GM19397 (cell line): Measurements from ENCODE around the gene ADAMTS2.

Experiments used
- ATAC-seq: cut with Tn5 transposase; IDR thresholded peaks from one replicate; pipeline ENCODE4 v1.9.1; 2021; ENCODE audit warnings: mild to moderate bottlenecking, moderate library complexity; ENCODE audit not compliant: unreplicated experiment

Gene ADAMTS2

DNA sequence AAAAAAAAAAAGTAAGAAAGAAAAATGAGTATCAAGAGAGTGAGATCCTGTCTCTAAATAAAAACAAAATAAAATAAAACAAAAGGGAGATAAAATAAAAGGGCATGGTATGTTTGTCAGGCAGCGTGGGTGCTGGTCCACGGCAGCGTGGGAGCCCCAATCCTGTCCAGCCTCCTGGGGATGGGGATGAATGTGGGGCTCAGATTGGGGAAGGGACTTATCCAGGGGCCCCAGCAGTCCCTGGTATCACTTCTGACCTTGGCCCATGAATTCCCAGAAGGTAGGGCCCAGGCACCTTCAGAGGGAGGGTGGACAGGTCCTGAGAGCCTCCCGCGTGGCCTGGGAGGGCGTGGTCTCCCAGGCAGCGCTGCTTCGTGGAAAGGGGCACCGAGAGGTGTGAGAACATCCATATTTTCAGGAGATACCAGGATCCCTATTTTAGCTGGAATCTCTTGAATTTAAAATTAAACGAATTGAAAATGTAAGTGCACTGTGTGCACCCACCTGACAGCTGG lies 213.9 kb downstream of the ADAMTS2 start:
- ATAC-seq: no peak

DNA sequence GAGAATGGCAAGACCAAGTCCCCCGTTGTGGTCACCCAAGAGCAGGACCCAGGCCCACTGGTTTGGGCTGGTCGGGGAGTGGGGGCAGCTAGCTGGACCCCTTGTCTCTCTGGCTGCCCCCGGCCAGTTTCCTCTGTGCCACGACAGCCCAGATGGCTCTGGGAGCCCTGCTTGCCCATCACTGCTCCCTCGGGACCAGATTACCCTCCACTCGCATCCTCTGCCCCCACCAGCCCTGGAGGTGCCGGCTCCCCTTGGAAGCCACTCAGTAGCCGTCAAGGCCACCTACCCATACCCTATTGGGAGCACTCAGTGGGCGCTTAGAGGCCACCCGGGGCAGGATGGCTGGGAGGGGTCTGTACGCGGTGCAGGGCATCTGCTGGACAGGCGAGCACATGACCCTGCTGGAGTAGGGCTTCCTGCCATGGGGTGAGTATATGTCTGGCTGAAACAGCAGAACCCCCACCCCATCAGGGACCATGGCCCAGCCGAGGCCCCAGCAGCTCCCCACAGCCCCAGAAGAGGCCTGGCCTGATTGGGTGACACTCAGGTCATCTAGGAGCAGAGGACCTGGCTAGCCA lies 215.1 kb downstream of the ADAMTS2 start:
- ATAC-seq: no peak

DNA sequence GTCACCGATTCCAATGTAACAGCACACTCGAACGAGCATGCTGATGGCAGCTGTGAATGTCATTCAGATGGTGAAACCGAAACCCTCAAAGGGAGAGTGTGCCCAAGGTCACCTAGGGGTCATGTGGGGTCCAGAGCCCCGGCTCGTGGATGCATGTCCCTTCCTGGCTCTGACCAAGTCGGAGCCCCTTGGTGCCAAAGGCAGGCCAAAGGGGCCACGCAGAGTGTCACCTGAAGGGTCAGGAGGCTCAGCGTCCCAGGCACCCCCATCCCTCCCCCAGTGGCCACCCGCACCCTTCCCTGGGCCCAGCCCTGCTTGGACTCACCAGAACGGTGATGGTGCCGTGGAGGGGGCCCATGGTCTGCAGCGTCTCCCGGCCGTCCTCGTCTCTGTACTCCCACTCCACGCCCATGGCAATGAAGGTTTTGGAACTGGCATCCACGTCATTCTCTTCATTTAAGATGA lies 215.6 kb downstream of the ADAMTS2 start:
- no peak for ATAC-seq

DNA sequence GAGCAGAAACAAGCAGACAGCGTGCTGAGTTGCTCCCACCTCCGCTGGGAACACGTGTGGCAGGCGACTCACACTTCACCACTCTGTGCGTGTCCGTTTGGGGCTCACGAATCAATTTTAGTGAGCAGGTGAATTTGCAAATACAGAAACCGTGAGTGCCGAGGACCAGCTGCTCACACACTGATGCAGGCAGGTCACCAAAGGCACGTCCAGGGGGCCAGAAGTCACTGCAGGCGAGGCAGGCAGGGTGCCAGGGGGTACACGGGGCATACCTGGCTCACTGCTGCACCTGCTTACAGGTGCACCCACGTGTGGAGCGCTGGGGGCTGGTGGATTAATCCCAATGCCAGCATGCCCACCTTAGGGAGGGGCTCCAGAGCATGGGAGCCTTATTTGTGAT lies 216.3 kb downstream of the ADAMTS2 start:
- no peak for ATAC-seq

DNA sequence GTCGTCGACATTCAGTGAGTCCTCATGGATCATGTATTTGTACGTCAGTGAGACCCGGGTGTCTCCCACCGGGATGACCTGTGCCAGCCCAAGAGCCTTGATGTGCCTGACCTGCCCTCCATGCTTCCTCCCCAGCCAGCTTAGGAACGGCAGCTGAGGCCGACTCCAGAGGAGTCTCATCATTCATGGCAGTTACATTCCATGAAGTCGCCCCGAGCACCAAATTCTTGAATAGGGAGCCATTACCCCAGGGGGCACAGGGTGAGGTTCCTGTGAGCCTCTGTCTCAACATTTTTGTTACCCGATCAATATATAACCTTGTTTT lies 217.3 kb downstream of the ADAMTS2 start:
- ATAC-seq: no peak

DNA sequence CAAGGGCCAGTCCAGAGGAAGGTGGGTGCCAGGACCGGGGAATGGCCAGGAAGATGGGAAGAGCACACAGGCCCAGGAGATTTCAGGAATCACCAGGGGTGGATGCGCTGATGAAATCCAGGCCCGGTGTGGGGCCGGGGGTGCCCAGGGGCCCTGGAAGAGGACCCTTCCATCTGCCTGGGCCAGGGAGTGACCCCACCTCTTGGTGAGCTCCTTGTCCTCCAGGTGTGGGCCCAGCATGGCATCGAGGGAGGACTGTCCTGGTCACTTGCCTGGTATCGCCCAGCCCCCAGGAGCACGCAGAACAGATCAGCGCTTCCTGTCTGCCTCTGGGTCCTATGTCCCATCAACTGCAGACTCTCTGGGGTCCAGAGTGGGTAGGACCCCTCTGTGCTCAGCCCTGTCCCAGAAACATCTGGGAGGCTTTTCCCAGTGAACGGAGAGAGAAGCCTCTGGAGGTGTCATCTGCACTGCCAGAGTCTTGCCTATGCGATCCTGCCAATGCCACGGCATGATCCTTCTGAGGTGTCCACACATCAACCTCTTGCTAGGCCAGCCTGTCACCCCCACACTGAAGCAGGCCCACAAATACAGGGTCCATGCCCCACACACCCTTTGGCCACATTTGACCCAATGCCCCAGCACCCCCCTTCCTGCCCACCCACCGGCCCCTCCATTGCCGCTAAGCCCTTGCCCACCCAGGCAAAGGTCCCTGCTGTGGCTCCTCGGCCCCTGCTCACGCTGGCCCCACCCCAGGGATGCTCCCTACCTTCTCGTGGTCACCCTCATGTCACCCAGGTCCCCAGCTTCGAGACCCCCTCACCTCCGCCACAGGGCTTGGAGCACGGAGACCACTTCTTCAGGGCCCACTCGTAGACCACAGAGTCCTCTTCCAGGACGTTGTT lies 217.9 kb downstream of the ADAMTS2 start:
- ATAC-seq: no peak

DNA sequence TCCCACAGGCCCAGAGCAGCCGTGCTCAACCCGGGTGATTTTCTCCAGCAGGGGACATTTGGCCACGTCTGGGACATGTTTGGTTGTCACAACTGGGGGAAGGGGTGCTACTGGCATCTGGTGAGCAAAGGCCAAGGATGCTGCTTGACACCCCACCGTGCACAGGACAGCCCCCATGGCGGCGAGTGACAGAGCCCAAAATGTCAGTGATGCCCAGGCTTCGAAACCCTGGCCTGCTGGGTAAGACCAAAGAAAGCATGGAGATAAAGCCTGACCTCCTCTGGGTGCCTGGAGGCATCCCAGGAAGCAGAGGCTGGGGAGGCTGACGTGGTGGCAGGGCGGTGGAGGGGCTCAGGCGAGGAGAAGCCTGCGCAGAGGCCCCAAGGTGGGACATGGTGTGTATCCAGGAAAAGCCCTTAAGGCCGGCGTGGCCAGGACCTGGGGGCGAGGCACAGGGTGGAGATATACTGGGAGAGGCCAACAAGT lies 218.7 kb downstream of the ADAMTS2 start:
- no peak for ATAC-seq

DNA sequence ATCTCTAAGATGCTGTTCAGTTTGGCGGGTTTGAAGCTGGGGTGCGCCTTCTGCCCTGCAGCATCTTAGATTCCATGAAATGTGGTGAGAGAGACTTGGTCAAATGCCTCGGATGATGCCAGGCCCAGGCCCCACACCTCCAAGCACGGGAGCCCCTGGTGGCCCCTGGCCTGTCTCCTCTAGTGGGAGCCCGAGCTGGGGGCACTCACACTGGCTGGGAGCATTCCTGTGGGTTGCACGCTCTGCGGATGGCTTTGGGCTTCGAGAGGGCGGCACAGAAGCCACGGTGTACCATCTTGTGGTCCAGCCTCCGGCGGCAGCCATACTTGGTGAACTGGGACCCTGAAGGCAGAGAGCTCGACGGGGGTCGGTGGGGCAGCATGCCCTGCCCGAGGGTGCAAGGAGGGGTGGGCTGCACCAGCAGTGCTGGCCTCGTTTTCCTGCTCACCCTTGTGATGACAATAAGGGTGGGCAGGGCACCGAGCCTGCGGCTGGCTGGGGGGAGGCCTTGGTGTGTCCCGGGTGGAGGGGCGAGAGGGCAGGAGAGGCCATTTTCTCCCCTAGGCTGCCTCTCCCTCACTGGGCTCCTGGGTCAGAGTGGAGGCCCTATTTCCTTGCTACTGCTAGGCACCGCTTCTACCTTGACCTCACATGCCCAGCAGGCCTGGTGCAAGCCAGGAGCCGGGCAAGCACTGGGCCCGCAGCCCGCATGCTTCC lies 219.3 kb downstream of the ADAMTS2 start:
- ATAC-seq: no peak

DNA sequence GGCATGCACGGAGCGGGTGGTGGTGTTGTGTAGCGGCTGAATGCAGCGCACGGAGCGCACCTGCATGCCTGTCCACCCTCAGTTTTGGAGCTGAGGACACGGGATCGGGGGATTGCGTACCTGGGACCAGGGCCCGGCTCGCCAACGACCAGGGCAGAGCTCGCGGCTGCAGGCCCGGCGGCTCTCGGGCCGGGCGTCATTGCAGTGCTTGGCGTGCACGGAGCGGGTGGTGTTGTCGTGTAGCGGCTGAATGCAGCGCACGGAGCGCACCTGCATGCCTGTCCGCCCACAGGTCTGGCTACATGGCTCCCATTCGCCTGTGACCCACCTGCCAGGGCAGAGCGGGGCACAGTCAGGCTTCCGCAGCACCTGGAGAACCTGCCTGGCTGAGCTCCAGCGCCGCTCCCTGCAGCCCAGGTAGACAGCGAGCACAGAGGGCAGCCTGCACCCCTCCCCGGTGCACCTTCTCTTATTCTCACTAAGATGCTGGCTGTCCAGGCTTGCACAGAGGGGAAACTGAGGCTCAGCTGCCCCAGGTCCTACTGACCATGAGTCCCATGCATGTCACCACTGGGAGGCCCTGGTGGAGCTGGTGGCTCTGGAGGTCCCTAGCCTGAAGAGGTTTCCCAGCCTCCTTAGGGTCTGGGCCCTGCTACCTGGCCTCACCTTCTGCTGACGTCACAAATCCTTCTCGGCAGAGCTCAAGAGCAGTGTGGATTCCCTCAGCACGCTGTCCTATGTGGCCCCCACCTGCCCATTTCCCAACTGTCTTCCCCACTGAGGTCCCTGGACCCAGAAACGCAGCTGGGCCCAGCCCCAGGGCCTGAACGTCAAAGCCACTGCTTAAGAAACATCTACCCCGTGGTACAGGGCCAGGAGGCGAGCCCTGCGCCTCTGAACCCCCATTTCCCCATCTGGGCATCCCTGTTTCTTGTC lies 220.1 kb downstream of the ADAMTS2 start:
- ATAC-seq: no peak

DNA sequence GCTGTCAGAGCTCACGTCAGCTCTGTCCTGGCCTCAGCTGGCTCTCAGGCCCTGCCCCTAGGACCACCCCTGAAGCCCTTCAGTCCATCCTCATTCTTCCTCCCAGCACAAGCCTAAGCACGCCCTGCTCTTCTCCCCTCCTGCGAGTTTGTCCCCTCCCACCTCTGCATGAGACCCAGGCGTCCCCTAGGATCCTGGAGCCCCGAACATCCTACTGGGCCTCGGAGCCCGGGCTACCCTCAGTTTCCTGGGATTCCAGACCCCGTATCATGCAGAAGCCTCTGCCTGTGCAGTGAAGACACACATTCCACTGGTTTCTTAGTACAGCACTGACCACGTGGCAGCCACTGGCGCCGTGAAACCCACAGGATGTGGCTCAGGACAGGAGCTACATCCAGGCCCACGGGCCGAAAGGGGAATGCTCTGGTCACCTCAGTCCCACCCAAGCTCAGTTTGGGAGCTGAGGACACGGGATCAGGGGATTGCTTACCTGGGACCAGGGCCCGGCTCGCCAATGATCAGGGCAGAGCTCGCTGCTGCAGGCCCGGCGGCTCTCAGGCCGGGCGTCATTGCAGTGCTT lies 220.9 kb downstream of the ADAMTS2 start:
- ATAC-seq: no peak

DNA sequence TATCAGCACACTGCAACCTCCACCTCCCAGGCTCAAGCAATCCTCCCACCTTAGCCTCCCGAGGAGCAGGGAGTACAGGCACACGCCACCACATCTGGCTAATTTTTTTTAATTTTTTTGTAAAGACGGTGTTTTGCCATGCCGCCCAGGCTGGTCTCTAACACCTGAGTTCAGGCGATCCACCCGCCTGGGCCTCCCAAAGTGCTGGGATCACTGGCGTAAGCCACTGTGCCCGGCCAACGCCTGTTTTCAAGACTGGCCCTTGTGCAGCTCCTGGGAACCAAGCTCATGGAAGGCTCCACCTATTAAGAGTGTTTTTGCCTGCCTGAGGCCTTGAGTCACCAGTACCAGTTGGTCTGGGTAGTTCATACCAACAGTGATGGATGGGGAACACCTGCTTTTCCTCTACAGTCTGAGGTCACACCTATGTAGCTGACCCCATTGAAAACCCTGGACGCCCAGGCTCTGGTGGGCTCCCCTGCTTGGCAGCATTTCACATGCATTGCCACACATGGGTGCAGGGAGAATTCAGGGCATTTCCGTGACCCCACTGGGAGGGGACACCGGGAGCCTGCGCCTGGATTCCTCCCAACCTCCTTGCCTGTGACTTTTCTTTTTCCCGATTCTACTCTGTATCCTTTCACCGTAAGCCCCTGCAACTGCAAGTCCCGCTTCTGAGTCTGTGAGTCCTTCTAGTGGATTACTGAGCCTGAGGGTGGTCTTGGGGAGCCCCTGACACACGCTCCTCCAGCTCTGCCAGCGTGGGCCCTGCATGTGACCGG lies 221.6 kb downstream of the ADAMTS2 start:
- no peak for ATAC-seq

DNA sequence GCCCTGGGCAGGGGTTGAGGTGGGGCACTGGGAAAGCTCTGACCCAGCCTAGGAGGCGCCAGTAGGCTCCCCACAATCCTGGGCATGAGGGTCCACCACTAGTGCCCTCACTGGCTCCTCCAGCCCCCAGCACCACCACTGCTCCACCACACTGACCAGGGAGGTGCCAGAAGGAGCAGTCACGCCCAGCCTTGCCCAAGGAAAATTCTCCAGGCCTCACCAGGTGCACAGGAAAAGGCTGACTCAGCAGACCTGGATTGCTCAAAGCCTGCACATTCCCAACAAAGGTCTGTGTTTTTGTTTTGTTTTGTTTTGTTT lies 222.2 kb downstream of the ADAMTS2 start:
- no peak for ATAC-seq

DNA sequence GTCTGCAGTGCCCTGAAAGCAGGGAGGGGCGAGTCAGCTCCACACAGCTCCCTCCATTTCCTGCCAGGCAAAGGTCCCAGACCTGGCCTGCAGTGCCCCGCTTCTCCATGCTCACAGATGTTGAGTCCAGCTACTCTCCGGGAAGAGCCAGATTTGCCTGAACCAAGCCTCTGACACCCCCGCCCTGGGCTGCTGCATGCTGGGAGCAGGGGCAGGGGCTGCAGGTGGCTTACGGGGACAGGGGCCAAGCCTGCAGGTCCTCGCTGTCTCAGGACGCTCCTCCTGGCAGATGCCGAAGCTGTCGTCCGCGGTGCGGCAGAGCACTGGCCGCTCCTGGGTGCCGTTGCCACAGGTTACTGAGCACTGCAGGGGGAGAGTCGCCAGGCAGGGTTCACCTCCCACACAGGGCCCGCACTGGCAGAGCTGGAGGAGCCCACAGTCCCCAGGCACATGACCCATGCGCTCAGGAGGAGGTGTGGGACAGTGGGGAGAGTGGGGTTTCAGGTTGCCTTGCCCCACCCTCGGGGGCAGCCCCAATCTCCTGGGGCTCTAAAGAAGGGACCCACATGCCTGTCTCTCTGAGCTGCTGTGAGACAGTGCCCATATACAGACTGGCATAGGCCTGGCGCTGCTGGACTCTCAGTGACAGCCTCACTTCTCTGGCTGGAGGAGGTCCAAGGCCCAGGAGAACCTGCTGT lies 222.7 kb downstream of the ADAMTS2 start:
- no peak for ATAC-seq

DNA sequence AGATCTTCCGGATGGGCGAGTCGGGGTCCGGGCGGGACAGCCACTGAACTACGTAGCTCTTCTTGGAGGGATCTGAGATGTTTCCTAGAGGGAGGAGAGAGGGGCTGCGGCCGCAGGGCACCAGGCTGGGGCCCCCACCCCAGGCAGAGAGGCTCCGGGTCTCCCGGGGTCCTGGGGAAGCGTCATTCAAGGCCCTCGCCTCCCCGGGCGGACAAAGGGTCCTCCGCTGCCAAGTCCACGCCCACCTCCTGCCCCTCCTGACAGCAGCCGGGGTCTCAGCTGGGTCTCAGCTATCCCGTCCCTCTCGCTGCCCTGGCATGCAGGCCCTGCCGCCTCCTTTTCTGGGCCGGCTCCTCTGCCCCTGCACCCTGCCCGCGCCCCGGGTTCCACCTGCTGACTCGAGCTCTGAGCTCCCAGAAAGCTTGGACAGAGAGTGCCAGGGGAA lies 223.6 kb downstream of the ADAMTS2 start:
- ATAC-seq: no peak

DNA sequence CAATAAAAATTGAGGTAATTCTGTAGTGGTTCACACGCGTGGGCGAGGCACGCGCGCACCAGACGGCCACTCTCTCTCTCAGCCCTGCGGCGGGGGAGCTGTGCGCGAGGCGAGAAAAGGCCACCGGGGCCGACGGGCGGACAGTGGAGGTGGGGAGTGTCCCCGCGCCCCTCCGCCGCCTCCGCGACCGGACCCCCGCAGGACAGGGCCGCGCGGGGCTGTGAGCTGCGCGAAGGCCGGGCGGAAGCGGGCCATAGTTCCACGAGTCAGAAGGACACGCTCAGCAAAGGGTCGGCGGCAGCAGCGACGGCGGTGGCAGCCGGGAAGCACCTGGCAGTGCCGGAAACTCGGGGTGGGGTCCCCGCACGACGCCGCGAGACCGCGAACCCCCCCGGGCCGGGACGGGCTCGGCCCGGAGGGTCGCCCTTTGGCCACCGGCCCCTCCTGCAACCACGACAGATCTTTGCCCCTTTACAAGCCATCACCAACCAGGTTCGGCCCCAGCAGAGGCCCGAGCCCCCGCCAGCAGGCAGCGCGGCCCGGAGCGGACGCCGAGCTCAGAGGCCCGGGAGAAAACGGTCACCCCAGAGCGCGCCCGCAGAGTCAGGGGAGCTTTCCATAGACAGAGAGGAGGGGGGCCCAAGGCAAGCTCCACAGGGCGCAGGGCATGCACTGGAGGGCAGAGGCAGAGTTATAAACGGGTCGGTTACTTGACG lies 224.2 kb downstream of the ADAMTS2 start:
- no peak for ATAC-seq

DNA sequence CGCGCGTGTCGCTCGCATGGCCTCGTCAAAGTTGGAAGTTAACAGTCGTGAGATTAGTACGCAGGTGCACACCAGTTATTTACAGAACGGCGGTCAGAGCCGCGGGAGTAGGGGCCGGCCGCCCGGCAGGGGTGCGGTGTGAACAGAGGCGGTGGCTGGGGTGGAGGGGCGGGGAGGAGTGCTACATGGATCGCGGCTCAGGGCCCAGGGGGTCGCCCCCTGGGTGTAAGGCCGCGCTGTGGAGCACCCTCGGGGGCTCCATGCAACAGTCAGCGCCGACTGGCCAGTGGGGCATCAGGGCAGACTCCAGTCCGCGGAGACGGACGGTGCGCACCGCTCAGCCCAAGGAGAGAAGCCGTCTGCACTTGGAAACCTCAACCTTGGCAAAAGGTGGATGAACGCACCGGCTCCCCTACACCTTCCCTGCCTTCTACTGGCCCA lies 224.8 kb downstream of the ADAMTS2 start:
- ATAC-seq: no peak

DNA sequence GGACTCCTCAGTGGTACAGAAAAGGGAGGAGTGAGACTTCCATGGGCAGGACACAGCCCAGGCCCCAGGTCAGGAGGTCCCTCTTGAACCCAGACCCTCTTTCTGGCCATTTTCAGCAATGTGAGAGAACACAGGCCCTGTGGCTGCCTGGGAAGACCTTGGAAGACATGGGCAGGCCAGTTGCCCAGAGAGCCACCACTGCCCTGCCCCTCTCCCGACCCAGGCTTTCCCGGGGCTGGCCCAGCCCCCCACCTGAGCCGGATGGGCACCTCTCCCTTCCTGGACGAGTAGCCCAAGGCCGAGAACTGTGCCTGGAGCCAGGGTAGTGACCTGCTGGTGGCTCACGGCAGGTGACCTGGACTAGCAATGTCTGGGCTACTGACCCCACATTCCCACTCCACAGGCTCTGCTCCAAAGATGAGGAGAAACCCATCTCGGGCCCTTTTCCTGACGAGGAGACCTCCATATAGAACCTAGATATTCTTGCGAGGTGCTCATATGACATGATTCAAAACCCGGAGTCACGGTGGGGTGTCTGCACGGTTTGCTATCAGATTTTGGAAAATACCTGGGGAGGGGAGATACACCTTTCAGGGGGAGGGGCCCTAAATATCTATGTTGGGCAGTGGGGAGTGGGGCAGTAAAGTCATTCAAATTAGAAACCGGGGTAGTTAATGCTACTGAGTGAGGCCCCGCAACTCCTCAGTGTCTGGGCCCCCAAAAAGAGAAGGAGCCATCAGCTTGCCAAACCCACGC lies 225.7 kb downstream of the ADAMTS2 start:
- no peak for ATAC-seq
